GM12878 (cell line): ENCODE data around the gene ASIC4. TPM values are rescaled to one million over a fixed set of nuclear protein-coding genes. Genes with fewer than 3 reads are reported as not detected.
A peak's percentile ranks its signal among the peaks of the same experiment; 100 is the strongest.

Experiments
- ASH2L ChIP-seq: fragments of 300-600, 200-600 bp; sonication (generic); IDR thresholded peaks from 2 replicates; pipeline ENCODE4 v1.6.1; 2017; ENCODE audit warnings: low read depth, mild to moderate bottlenecking, borderline replicate concordance
- ATF7 ChIP-seq: fragments of 450-650 bp; IDR thresholded peaks from 2 replicates; pipeline ENCODE4 v1.6.1; 2016; ENCODE audit warnings: low read depth, mild to moderate bottlenecking
- BRCA1 ChIP-seq: IDR thresholded peaks from 2 replicates; pipeline ENCODE4 v1.6.1; 2011; ENCODE audit warnings: low read depth, low read length, improper control_type of control experiment
- CHD4 ChIP-seq: fragments of 200-600 bp; sonication (generic); IDR thresholded peaks from 2 replicates; pipeline ENCODE4 v1.6.1; 2016; ENCODE audit warnings: mild to moderate bottlenecking
- CREM ChIP-seq: IDR thresholded peaks from 2 replicates; pipeline ENCODE4 v1.6.1; 2014; ENCODE audit warnings: antibody characterized with exemption, low read depth
- EGR1 ChIP-seq, 2 experiments: IDR thresholded peaks; 1 replicate in 1 of 2; 2 replicates in 1 of 2; pipeline ENCODE4 v1.6.1; 2011 to 2012; ENCODE audit warnings: low read depth in 2 of 2, low read length in 2 of 2, borderline replicate concordance in 1 of 2, mild to moderate bottlenecking in 1 of 2, moderate library complexity in 1 of 2
- NR2C1 ChIP-seq: fragments of 450-650 bp; IDR thresholded peaks from 2 replicates; pipeline ENCODE4 v1.6.1; 2017; ENCODE audit warnings: antibody characterized with exemption, mild to moderate bottlenecking, moderate library complexity
- NR2C2 ChIP-seq: IDR thresholded peaks from 2 replicates; pipeline ENCODE4 v1.6.1; 2011; ENCODE audit warnings: borderline replicate concordance, low read depth; ENCODE audit not compliant: control insufficient read depth, insufficient read length
- PAX8 ChIP-seq: fragments of 450-650 bp; IDR thresholded peaks from 2 replicates; pipeline ENCODE4 v1.6.1; 2017; ENCODE audit warnings: mild to moderate bottlenecking, moderate library complexity
- RAD51 ChIP-seq: fragments of 450-650 bp; IDR thresholded peaks from 2 replicates; pipeline ENCODE4 v1.6.1; 2016; ENCODE audit warnings: moderate library complexity, mild to moderate bottlenecking, inconsistent platforms
- RB1 ChIP-seq: fragments of 450-650 bp; formaldehyde crosslinking; IDR thresholded peaks from 2 replicates; pipeline ENCODE4 v1.6.1; 2017; ENCODE audit warnings: mild to moderate bottlenecking, borderline replicate concordance
- SUZ12 ChIP-seq: fragments of 200-600 bp; sonication (generic); IDR thresholded peaks from one replicate; pipeline ENCODE4 v1.6.1; 2018; ENCODE audit warnings: antibody characterized with exemption, mild to moderate bottlenecking; ENCODE audit not compliant: unreplicated experiment
- TBL1XR1 ChIP-seq: IDR thresholded peaks from 2 replicates; pipeline ENCODE4 v1.6.1; 2012; ENCODE audit warnings: low read depth, low read length, improper control_type of control experiment
- YBX1 ChIP-seq: fragments of 450-650 bp; IDR thresholded peaks from 2 replicates; pipeline ENCODE4 v1.6.1; 2016; ENCODE audit warnings: antibody characterized with exemption
- ZNF622 ChIP-seq: fragments of 450-650 bp; IDR thresholded peaks from 2 replicates; pipeline ENCODE4 v1.6.1; 2017; ENCODE audit warnings: mild to moderate bottlenecking, inconsistent platforms
- ZSCAN29 ChIP-seq: fragments of 450-650 bp; IDR thresholded peaks from 2 replicates; pipeline ENCODE4 v1.6.1; 2017; ENCODE audit warnings: mild to moderate bottlenecking, moderate library complexity
- polyA plus RNA-seq, 11 experiments: library from polyadenylated mRNA; depleted of rRNA in 4 of 11; unstranded in 6 of 11; stranded (reverse) in 5 of 11; fragments of >200 nt; fragmentation: Nextera tagmentation in 4 of 11; fragmentation: Illumina TruSeq in 1 of 11; extraction: Ambion mirVana in 4 of 11; extraction: Trizol in 1 of 11; gene quantifications; 1 replicate in 1 of 11; 2 replicates in 10 of 11; pipeline versions ENCODE4 v1.2.1 to v1.2.3, GENCODE V29; 2011 to 2016; ENCODE audit warnings: inconsistent platforms in 2 of 11, missing spikeins in 2 of 11, low read depth in 1 of 11
- total RNA-seq, 4 experiments: library from RNA; depleted of rRNA in 3 of 4; stranded (reverse); fragments of >200 nt in 3 of 4; fragmentation: Illumina TruSeq in 1 of 4; extraction: Trizol in 1 of 4; gene quantifications; 2 replicates each; pipeline versions ENCODE4 v1.2.1 to v1.2.3, GENCODE V29; 2013 to 2021
- TF ChIP-seq, protein P1 (sequence below): fragments of 450-650 bp; IDR thresholded peaks from 2 replicates; pipeline ENCODE4 v1.6.1; 2017; ENCODE audit warnings: mild to moderate bottlenecking, moderate library complexity
- TF ChIP-seq, protein P2 (sequence below): fragments of 450-650 bp; conservative IDR thresholded peaks from 2 replicates; pipeline ENCODE4 v1.6.1; 2017; ENCODE audit warnings: mild to moderate bottlenecking, moderate library complexity
- TF ChIP-seq, protein P3 (sequence below): IDR thresholded peaks from 2 replicates; pipeline ENCODE4 v1.6.1; 2012; ENCODE audit warnings: low read depth, low read length, improper control_type of control experiment
- TF ChIP-seq, protein P4 (sequence below): fragments of 450-650 bp; IDR thresholded peaks from 2 replicates; pipeline ENCODE4 v1.6.1; 2018; ENCODE audit warnings: borderline replicate concordance, mild to moderate bottlenecking; ENCODE audit not compliant: partially characterized antibody
- TF ChIP-seq, protein P5 (sequence below): IDR thresholded peaks from 2 replicates; pipeline ENCODE4 v1.6.1; 2011; ENCODE audit warnings: mild to moderate bottlenecking, low read depth, low read length, moderate library complexity; ENCODE audit not compliant: insufficient replicate concordance

ASIC4 gene
- total and polyA plus RNA-seq, 10 of the 15 experiments (the other 5 are each of a cell fraction or from before 2014, with no cell fraction given) = 0.01 TPM; not detected in 9

DNA sequence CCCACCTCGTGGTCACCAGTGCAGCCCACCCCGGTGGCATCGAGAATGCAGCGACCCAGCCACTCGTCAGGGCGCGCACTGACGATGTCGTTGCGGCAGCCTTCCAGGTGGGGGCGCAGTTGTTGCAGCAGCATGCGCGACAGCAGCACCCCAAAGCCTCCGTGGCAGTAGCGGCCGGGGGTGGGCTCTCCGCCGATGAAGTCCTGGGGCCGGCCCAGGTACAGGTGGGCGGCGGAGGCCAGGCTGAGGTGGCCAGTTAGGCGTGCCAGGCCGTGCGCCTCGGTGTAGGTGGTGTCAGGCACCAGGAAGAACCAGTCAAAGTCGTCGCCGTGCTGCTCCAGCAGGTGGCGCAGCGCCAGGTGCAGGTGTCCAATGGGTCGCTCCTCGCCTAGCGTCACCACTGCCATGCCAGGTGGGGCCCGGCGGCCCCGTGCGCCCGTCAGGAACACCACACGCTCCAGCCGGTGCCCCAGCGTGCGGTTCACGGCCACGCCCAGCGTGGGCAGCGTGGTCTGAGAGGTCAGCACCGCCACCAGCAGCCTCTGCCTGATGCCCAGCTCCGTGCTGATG lies 27.4 kb downstream of the ASIC4 start (continued):
- TF ChIP-seq, protein P1, sequence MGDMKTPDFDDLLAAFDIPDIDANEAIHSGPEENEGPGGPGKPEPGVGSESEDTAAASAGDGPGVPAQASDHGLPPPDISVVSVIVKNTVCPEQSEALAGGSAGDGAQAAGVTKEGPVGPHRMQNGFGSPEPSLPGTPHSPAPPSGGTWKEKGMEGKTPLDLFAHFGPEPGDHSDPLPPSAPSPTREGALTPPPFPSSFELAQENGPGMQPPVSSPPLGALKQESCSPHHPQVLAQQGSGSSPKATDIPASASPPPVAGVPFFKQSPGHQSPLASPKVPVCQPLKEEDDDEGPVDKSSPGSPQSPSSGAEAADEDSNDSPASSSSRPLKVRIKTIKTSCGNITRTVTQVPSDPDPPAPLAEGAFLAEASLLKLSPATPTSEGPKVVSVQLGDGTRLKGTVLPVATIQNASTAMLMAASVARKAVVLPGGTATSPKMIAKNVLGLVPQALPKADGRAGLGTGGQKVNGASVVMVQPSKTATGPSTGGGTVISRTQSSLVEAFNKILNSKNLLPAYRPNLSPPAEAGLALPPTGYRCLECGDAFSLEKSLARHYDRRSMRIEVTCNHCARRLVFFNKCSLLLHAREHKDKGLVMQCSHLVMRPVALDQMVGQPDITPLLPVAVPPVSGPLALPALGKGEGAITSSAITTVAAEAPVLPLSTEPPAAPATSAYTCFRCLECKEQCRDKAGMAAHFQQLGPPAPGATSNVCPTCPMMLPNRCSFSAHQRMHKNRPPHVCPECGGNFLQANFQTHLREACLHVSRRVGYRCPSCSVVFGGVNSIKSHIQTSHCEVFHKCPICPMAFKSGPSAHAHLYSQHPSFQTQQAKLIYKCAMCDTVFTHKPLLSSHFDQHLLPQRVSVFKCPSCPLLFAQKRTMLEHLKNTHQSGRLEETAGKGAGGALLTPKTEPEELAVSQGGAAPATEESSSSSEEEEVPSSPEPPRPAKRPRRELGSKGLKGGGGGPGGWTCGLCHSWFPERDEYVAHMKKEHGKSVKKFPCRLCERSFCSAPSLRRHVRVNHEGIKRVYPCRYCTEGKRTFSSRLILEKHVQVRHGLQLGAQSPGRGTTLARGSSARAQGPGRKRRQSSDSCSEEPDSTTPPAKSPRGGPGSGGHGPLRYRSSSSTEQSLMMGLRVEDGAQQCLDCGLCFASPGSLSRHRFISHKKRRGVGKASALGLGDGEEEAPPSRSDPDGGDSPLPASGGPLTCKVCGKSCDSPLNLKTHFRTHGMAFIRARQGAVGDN = no peak
- TF ChIP-seq ZSCAN29 (no peak), CHD4 (no peak), SUZ12 (no peak), ASH2L (no peak), ZNF622 (no peak), EGR1 (IDR thresholded peaks at IDR 0.05; ENCODE audit: borderline replicate concordance in 1 of 2, low read depth in 2 of 2, low read length in 2 of 2) (no peak), YBX1 (no peak), PAX8 (no peak), NR2C2 (no peak), NR2C1 (no peak), RAD51 (no peak), BRCA1 (no peak), ATF7 (no peak), TBL1XR1 (no peak), RB1 (peak; percentile 96), CREM (peak; percentile 71)
- TF ChIP-seq, protein P2, sequence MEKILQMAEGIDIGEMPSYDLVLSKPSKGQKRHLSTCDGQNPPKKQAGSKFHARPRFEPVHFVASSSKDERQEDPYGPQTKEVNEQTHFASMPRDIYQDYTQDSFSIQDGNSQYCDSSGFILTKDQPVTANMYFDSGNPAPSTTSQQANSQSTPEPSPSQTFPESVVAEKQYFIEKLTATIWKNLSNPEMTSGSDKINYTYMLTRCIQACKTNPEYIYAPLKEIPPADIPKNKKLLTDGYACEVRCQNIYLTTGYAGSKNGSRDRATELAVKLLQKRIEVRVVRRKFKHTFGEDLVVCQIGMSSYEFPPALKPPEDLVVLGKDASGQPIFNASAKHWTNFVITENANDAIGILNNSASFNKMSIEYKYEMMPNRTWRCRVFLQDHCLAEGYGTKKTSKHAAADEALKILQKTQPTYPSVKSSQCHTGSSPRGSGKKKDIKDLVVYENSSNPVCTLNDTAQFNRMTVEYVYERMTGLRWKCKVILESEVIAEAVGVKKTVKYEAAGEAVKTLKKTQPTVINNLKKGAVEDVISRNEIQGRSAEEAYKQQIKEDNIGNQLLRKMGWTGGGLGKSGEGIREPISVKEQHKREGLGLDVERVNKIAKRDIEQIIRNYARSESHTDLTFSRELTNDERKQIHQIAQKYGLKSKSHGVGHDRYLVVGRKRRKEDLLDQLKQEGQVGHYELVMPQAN = 0 out of 2 replicates have a peak, but pooled peaks have one; percentile 39
- TF ChIP-seq, protein P3, sequence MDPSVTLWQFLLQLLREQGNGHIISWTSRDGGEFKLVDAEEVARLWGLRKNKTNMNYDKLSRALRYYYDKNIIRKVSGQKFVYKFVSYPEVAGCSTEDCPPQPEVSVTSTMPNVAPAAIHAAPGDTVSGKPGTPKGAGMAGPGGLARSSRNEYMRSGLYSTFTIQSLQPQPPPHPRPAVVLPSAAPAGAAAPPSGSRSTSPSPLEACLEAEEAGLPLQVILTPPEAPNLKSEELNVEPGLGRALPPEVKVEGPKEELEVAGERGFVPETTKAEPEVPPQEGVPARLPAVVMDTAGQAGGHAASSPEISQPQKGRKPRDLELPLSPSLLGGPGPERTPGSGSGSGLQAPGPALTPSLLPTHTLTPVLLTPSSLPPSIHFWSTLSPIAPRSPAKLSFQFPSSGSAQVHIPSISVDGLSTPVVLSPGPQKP = no peak
- TF ChIP-seq, protein P4, sequence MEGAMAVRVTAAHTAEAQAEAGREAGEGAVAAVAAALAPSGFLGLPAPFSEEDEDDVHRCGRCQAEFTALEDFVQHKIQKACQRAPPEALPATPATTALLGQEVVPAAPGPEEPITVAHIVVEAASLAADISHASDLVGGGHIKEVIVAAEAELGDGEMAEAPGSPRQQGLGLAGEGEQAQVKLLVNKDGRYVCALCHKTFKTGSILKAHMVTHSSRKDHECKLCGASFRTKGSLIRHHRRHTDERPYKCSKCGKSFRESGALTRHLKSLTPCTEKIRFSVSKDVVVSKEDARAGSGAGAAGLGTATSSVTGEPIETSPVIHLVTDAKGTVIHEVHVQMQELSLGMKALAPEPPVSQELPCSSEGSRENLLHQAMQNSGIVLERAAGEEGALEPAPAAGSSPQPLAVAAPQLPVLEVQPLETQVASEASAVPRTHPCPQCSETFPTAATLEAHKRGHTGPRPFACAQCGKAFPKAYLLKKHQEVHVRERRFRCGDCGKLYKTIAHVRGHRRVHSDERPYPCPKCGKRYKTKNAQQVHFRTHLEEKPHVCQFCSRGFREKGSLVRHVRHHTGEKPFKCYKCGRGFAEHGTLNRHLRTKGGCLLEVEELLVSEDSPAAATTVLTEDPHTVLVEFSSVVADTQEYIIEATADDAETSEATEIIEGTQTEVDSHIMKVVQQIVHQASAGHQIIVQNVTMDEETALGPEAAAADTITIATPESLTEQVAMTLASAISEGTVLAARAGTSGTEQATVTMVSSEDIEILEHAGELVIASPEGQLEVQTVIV = no peak
- TF ChIP-seq, protein P5, sequence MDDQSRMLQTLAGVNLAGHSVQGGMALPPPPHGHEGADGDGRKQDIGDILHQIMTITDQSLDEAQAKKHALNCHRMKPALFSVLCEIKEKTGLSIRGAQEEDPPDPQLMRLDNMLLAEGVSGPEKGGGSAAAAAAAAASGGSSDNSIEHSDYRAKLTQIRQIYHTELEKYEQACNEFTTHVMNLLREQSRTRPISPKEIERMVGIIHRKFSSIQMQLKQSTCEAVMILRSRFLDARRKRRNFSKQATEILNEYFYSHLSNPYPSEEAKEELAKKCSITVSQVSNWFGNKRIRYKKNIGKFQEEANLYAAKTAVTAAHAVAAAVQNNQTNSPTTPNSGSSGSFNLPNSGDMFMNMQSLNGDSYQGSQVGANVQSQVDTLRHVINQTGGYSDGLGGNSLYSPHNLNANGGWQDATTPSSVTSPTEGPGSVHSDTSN = no peak
